Heart left ventricle (tissue), 13 donors: ENCODE results near the gene PCBP3.

ENCODE experiments used
- POLR2A ChIP-seq, 2 donors: fragments of 450-650 bp; IDR thresholded peaks; one replicate each; pipeline ENCODE4 v1.6.1; 2017; ENCODE audit warnings: antibody characterized with exemption in 2 of 2, mild to moderate bottlenecking in 2 of 2, moderate library complexity in 2 of 2
- TF ChIP-seq, protein P1 (sequence below), 12 donors: fragments of 200-600 bp; sonication (generic) in 4 of 12; IDR thresholded peaks; one replicate each; pipeline versions ENCODE4 v1.5.0 to v1.8.0; 2018 to 2022; ENCODE audit warnings: antibody characterized with exemption in 12 of 12, mild to moderate bottlenecking in 5 of 12
- donor health status: ischemic (EF 13 %, LVEDD 7.1; RV severe dilation, severe dysfunction).
- donor health status: DM: no; HTN: yes; CAD: no.
- donor health status: DM: no; HTN: no; CAD: no.
- donor health status: ischemic (EF 25% LVEDD 6.9; RV normal size, moderate dysfunction).
- donor health status: ischemic (EF 25% LVEDD 5.7; RV mildly dilated, moderate dysfunction).
- donor health status: ischemic (EF 35%, LVEDD 5.7; RV mildly dilated, moderate dysfunction).
- donor health status: nonischemic (EF 11% LVEDD 7.7; RV severe dilation, severe dysfunction).
- donor health status: DM: yes; HTN: yes; CAD: no.
- donor health status: PGD.
- donor health status: ischemic (EF 29% LVEDD 5.4; RV normal size, mild dysfunction).
- donor health status: nonischemic (EF 23%, LVEDD 6.1; RV moderate dilation, normal function).

DNA sequence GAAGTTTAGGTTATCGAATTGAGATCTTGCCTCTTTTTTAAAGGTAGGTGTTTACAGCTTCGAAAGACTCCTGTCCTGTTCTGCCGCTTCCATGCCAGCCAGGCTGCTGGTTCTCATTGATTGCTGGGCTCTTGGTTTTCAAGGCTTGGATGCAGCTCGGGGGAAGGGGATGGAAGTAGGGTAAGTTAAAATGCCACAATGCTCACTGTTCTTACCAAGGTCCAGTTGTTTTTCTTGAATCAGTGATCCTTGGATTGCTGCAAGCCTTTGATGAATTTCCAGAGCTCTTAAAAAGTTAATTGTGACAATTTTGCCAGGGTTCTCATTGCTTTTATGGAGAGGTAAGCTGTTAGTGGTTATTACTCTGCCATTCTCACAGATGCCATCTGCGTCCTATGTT is 74.9 kb downstream of the PCBP3 start:
- TF ChIP-seq, protein P1, sequence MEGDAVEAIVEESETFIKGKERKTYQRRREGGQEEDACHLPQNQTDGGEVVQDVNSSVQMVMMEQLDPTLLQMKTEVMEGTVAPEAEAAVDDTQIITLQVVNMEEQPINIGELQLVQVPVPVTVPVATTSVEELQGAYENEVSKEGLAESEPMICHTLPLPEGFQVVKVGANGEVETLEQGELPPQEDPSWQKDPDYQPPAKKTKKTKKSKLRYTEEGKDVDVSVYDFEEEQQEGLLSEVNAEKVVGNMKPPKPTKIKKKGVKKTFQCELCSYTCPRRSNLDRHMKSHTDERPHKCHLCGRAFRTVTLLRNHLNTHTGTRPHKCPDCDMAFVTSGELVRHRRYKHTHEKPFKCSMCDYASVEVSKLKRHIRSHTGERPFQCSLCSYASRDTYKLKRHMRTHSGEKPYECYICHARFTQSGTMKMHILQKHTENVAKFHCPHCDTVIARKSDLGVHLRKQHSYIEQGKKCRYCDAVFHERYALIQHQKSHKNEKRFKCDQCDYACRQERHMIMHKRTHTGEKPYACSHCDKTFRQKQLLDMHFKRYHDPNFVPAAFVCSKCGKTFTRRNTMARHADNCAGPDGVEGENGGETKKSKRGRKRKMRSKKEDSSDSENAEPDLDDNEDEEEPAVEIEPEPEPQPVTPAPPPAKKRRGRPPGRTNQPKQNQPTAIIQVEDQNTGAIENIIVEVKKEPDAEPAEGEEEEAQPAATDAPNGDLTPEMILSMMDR (IDR thresholded peaks at IDR 0.05), result no peak
- no peak for TF ChIP-seq POLR2A (IDR thresholded peaks at IDR 0.05)
